ENCODE data around the gene SLC16A12.
"Not testable (repeated sequence)": the region's sequence is repeated elsewhere in the genome, so short reads cannot be mapped to it uniquely, and the experiment has no call there.

Gene SLC16A12

DNA sequence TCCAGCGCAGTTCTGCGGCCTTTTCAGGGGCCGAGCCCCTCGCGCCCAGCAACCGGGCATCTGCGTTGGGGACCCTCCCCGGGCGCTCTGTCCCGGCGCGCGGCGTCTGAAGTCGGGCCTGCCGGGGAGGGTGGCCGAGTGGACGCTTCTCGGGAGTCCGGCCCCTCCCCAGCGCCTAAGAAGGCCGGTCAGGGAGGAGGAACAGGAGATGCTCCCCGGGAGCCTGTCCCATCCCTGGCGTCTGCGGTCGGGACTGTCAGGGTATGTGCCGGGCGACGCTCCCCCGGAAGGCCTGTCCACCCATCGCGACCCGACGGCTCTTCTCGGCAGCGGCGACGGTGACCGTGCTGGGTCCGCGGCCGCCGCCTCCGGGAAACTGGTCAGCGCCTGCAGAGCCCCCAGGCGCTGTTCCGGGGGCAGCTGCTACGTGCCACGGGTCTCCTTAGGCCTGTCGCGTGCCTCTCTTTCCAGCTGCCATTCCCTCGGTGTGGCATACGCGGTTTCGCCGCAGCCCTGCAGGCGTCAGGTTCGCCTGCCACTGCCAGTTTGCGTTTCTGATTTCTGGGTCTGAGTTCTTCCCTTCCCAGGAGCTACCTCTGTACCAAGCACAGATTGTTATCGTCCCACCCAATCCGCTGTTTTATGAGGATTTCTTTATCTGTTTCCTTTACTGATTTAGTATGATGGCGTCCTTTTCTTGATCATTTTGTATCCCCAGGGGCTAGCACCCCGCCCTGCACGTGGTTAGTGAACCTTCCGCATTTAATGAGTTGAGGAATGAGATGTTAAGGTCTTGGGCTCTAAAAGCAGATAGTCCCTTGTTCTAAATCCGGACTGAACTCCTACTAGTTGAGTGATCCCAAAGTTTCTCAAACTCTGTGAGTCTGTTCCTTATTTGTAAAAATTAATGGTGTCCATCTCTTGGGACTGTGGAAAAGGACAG, 120.2 kb downstream of the SLC16A12 start:
- DNase-seq: no peak

DNA sequence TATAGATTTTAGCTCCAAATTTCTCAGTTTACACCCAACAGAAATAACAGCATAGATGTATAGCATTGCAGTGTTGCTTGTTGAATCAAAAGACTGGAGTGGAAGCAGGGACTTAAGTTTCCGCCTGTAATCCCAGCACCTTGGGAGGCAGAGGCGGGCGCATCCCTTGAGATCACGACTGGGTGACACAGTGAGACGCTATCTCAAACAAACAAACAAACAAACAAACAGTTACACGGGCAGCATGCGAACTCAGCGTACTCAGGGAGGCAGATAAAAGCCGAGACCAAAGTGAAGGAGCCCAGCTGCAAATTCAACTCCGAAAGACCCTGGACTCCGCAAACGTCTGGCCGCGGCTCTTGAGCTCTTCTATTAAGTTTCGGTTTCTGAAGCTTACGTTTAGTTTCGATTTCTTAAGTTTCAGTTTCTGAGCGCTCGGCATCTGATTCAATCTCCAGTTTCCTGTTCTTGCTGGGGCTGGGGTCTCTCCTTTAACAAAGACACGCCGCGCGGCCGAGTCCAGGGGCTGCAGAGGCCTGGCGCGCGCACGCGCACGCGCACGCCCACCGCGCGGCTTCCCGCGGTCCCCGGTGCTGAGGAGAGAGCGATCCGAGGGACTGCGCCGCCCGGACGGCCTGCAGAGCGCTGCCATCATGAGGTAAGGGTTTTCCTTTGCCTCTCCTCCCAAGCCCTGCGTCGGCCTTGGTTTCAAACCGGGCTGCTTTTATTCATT, 121.1 kb downstream of the SLC16A12 start, which contains the start of gene IFIT5:
Gene IFIT5 (plus strand): TSS at position 423 of the 733 bp plus-strand sequence. CDS start 231 bp downstream, at position 654.
- DNase-seq: no peak

DNA sequence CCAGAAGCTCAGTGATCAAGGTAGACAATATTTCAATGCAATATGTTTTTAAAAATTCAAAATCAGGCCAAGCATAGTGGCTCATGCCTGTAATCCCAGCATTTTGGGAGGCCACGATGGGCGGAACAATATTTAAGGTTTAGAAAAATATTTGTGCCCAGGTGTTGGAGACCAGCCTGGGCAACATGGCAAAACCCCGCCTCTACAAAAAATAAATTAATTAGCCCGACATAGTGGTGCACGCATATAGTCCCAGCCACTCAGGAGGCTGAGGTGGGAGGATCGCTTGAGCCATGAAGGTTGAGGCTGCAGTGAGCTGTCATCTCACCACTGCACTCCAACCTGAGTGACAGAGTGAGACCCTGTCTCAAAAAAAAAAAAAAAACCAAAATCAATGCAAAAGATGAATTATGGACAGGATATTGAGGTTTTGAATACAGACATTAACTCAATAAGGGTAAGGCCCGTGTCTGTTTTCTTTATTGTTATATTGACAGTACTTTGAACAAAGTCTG, 121.9 kb downstream of the SLC16A12 start:
- DNase-seq: no peak

DNA sequence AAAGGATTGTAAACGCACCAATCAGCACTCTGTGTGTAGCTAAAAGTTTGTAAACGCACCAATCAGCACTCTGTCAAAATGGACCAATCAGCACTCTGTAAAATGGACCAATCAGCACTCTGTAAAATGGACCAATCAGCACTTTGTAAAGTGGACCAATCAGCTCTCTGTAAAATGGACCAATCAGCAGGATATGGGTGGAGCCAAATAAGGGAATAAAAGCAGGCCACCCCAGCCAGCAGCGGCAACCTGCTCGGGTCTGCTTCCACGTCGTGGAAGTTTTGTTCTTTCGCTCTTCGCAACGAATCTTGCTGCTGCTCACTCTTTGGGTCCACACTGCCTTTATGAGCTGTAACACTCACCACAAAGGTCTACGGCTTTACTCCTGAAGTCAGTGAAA, 123.1 kb downstream of the SLC16A12 start:
- not testable (repeated sequence) for DNase-seq

DNA sequence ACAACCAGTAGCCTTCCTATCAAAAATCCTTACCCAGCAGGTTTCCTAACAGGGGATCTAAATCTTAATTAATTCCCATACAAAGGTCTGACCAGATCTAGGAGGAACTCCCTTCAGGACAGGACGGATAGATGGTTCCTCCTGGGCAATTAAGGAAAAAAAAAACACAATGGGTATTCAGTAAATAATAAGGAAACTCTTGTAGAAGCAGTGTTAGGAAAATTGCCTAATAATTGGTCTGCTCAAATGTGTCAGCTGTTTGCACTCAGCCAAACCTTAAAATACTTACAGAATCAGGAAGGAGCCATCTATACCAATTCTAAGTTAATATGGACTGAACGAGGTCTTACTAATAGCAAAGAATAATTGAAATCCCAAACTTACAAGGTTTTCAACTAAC, 124.3 kb downstream of the SLC16A12 start:
- not testable (repeated sequence) for DNase-seq

DNA sequence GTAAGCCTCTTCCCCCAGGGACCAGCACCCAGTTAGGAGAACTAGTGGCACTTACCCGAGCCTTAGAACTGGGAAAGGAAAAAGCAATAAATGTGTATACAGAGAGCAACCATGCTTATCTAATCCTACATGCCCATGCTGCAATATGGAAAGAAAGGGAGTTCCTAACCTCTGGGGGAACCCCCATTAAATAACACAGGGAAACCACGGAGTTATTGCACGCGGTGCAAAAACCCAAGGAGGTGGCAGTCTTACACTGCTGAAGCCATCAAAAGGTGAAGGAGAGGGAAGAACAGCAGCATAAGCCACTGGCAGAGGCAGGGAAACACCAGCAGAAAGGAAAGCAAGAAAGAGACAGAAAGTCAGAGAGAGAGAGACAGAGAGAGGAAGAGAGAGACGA, 124.8 kb downstream of the SLC16A12 start:
- DNase-seq: not testable (repeated sequence)

DNA sequence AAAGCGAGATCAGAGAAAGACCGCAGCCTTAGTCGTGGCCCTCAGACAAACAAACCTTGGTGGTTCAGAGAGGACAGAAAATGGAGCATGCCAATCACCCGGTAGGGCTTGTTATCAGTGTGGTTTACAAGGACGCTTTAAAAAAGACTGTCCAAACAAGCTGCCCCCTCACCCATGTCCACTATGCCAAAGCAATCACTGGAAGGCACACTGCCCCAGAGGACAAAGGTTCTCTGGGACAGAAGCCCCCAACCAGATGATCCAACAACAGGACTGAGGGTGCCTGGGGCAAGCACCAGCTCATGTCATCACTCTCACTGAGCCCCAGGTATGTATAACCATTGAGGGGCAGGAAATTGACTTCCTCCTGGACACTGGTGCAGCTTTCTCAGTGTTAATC, 126.1 kb downstream of the SLC16A12 start:
- not testable (repeated sequence) for DNase-seq

DNA sequence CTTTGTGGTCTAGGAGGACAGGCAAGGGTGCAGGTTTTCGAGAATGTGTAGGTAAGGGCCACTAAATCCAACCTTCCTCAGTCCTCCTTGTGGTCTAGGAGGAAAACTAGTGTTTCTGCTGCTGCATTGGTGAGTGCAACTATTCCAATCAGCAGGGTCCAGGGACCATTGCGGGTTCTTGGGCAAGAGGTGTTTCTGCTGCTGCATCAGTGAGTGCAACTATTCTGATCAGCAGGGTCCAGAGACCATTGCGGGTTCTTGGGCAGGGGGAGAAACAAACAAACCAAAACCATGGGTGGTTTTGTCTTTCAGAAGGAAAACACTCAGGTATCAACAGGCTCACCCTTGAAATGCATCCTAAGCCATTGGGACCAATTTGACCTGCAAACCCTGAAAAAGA, 127.6 kb downstream of the SLC16A12 start:
- not testable (repeated sequence) for DNase-seq

DNA sequence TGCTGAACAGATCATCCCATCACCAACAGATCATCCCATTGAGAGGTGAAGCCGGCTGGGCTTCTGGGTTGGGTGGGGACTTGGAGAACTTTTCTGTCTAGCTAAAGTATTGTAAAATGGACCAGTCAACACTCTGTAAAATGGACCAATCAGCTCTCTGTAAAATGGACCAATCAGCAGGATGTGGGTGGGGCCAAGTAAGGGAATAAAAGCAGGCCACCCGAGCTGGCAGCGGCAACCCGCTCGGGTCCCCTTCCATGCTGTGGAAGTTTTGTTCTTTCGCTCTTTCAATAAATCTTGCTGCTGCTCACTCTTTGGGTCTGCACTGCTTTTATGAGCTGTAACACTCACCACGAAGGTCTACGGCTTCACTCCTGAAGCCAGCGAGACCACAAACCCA, 129.2 kb downstream of the SLC16A12 start:
- not testable (repeated sequence) for DNase-seq

DNA sequence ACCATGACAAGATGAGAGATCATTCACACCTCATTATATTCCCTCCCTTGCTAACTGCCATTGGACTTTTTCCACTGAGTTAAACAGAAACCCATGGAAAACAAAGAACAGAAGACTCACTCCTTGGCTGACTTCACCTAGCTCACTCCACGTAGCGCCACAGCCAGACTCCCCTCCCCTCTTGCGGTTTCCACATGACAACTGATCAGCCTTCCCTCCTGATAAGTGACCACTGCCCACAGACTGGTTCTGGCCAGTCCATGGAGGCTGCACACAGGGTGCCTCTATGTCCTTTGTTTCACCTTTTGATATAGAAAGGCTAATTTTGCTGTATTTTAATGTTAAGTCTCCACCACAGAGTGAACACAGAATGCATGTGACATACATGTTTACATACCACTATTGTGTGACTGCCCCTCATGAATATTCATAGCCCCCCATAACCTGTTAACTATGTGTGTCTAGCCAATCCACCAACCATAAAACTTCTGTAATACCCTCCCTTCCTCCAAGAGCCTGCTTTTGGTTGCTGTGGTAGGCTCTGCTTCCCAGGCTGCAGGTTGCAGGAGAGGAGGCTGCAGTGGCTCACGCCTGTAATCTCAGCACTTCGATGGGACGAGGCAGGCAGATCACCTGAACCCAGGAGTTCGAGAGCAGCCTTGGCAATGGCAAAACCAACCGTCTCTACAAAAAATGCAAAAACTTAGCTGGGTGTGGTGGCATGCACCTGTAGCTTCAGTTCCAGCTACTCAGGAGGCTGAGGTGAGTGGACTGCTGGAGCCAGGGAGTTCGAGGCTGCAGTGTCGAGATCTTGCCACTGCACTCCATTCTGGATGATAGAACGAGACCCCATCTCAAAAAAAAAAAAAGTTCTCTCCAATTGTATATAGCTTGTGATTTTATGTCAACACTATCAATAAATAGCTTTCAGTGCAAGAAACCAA, 131.0 kb downstream of the SLC16A12 start:
- DNase-seq: no peak

DNA sequence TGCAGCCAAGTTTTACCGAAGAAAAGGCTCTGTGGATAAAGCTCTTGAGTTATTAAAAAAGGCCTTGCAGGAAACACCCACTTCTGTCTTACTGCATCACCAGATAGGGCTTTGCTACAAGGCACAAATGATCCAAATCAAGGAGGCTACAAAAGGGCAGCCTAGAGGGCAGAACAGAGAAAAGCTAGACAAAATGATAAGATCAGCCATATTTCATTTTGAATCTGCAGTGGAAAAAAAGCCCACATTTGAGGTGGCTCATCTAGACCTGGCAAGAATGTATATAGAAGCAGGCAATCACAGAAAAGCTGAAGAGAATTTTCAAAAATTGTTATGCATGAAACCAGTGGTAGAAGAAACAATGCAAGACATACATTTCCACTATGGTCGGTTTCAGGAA, 132.4 kb downstream of the SLC16A12 start:
- DNase-seq: no peak

DNA sequence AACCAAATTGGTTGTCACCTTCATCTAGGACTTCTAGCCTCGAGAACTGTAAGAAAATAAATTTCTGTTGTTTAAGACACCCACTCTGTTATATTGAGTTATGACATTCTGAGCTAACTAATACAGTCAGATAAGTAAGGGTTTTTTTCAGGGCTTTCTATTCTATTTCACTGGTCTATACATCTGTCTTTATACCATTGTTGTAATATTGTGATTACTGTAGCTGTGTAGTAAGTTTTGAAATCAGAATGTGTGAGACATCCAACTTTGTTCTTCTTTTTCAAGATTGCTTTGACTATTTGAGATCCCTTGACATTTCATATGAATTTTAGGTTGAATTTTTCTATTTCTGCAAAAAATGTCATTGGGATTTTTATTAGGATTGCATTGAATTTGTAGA, 135.4 kb downstream of the SLC16A12 start:
- no peak for DNase-seq

DNA sequence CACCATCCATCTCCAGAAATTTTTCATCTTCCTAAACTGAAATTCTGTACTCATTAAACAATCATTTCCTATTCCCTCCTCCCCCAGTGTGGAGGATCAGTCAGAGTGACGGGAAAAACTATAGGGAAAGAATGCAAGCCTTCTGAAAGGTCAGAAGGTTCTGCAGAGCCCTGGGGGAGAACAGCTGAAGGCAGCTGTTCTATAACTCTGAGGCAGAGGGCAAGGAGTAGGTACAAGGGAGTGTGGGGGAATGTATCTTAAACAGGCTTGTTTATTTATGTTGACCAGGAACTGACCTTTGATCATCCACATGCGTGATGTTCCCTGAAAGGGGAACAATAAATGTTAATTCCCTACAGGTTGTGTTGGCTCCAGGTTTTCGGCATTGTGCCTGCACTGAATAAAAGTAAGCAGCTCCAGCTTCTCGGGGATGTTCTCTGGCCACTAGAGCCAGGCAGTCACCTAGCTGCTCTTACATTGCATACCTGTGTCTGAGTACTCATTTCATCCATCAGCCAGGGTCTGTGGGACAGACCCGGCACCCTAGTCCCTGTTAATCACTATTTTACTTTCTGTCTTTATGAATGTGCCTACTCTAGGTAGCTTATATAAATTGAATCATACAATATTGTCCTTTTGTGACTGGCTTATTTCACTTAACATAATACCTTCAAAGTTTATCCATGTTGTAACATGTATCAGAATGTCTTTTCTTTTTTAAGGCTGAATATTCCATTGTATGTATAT, 137.2 kb downstream of the SLC16A12 start:
- no peak for DNase-seq

DNA sequence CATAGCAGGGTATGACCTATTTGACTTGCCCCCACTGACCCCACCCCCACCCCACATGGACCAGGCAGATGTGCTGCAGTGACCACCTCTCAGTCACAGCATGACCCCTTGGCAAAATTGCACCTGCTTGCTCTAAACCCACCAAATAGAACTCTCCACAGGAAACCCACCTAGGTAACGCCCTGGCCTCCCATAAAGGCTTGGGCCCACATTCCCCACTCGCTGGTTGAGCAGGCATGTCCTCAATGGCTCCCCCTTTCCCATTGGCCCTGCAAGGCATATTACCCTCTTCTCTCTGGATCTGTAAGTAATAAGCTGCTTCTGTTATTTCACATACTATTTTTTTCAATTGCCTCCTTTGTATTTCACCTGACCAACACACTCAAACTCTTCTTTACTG, 140.3 kb downstream of the SLC16A12 start:
- DNase-seq: no peak

DNA sequence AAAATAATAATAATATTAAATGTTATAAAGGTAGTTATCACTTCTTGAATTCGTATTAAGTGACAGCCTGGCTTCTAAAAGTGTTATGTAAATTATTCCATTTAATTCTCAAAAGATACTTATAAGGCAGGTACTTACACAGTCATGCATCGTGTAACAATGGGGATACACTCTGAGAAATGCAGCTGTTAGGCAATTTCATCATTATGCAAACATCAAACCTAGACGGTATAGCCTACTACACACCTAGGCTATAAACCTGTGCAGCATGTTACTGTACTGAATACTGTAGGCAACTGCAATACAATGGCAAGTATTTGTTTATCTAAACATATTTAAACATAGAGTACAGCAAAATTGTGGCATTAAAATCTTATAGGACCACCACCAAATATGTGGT, 141.5 kb downstream of the SLC16A12 start:
- DNase-seq: no peak

DNA sequence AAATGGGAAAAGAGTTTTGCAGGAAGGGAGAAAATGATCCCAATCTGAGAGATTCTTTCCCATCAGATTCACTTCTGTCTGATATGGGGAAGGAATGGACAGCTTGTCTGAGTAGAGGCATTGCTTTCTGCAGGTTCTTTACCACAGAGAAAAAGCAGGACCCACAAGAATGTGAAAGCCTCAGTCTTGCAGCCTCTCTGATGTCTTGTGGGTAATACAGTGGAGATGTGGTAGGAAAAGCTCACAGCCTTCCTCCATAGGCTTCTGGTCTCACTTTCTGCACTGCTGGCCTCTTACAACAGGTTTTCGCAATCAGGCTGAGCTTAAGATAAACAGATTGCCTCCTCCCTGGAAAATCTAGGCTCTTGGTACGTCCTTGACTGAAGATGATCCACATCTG, 142.4 kb downstream of the SLC16A12 start:
- DNase-seq: no peak

DNA sequence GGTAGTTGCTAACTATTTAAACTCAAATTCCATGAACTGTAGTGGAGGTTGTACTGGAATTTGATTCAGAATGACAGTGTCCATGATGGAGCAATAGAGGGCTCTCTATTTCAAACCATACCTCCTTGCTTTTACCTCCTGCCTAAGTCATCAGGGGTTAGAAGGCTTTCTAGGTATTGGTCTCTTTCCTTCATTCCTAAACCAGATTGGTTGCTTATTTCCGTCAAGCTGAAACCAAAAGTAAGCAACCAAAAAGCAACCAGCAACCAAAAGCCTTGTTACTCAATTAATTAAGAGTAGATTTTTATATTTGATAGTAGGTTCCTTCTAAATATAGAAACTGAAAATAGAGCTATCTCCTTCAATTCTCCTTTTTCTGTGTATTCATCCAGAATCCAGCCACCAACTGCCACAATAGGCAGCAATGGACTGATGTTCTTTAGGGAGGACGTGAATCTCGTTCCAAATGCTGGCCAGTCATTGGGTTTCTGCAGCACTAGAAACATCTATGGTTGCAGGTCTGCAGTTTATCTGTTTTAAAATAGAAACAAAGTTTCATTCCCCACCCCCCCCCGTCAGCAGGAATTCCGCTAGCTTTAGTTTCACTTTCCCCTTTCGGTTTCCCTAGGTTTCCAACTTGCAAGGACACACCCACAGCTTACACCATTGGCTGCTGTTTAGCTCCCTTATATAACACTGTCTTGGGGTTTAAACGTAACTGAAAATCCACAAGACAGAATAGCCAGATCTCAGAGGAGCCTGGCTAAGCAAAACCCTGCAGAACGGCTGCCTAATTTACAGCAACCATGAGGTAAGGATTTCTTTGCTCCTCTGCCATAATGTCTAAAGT, 143.3 kb downstream of the SLC16A12 start, which contains the start of gene IFIT1:
Gene IFIT1 (plus strand): TSS at position 717 of the 850 bp plus-strand sequence. CDS start 90 bp downstream, at position 807.
- DNase-seq: no peak

DNA sequence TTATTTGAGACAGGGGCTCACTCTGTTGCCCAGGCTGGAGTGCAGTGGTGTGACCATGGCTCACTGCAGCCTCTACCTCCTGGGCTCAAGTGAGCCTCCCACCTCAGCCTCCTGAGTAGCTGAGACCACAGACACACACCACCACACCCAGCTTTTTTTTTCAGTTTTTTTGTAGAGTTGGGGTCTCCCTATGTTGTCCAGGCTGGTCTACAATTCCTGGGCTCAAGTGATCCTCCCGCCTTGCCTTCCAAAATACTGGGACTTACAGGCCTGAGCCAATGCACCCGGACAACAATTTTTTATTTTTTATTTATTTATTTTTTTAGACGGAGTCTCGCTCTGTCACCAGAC, 144.2 kb downstream of the SLC16A12 start:
- DNase-seq: not testable (repeated sequence)

DNA sequence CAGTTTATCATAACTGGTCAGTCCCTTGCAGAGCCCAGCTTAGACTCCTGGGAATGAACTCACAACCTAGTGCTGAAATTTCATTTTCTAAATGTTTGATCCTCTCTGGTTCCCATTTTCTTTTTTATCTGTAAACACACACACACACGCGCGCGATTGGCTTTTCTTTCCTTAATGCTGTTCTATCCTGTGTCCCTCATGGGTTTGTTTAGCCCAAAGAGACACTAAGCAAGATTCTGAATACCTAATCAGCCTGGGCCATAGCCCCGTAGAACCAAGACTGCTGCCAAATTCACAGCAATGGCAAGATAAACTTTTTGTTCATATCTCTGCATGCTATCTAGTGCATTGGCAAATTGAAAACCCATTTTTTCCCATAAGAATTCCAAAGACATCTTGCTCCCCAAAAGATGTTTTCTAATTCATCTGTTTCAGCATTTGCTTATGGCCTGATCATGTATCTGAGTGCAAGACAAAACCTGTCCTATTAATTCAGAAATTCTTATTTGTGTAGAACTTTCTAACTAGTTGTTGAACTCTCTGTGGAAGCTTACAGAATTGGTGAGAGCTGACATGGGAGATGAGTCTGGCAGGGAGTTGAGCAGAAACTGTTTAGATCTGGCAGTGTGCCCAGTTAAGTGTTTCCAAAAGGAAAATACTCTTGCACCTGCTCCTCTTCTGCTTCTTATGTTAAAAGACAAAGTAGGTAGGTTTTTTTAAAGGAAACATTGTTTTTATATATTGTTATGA, 144.7 kb downstream of the SLC16A12 start:
- no peak for DNase-seq

DNA sequence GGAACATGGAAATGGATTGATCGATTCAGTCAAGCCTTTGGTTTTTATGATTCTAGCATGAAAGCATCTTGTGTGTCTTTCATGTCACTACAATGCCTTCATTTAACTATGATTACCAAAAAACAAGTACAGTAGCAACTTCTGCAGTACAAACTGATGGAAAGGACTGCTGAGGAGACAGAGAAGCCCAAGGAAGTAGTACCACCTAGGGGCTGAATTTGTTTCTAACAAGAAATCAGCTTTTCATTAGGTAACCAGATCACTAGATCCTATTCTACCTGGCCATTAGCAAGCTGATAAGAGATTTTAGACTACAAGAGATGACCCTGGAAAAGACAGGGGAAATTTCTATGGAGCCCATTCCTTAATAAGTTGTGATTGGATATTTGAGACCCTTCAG, 146.1 kb downstream of the SLC16A12 start:
- DNase-seq: no peak
